ENCODE data around the gene ATP2A1.

ATP2A1 gene

DNA sequence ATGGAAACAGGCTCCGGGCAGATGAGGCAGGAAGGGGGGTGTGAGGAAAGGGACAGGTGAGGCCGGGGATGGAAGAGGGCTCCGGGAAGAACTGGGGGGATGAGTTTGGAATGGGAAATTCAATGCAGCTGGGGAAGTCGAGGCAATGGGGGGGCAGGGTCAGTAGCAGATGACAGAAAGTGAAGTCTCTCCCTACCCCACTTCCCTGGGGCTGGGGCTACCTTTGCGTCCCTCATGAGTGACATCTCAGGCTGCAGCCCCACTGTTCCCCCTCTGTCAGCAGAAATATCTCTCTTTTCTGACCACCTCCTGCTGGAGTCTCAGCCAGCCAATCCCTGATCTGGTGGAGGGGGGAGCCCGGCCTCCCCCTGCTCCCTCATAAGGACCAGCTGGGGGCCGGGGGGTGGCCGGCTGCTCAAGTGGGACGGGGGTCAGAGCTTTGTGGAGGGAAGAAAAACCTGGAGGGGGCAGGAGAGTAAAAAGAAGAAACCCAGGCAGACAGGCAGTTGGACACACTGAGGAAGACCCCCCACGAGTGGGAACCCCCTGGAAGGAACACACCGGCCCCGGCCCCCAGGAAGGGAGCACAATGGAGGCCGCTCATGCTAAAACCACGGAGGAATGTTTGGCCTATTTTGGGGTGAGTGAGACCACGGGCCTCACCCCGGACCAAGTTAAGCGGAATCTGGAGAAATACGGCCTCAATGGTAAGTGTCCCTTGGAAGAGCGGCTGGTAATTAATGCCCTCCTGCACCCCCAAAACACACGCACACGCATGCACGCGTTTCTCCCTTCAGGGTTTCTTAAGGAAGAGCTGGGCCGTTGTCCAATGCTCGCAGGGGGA lies at the start of gene ATP2A1:
Gene ATP2A1, plus strand, starts transcription at position 406 of the 844 bp plus-strand sequence. Its CDS starts 184 bp downstream, at position 590.
- no peak for DNase-seq

DNA sequence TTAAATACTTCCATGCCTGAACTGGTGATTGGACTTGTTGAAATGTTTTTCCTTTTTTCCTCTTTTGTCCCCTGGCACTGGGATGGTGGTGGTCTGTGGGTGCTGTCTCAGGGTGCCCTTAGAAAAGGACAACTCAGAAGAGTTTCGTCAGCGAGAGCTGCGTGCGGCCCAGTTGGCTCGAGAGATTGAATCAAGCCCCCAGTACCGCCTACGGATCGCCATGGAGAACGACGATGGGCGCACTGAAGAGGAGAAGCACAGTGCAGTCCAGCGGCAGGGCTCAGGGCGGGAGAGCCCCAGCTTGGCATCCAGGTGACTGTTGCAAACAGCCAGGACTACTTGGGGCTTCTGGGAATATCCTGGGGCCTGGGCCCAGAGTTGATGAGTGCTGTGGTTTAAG lies 48.5 kb upstream of the ATP2A1 start:
- DNase-seq = no peak

DNA sequence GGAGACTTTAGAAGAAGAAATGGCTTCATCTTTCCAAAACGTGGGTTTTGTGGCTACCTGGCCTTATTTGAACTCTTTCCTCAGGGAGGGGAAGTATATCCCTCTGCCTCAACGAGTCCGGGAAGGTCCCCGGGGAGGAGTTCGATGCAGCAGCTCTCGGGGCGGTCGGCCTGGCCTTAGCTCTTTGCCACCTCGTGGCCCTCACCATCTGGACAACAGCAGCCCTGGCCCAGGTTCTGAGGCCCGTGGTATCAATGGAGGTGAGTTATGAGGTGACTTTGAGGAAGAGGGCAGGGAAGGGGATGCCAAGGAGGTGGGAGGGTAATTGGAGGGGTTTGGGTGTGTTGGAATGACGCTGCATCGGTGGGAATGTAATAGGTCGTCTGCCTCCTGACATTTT lies 47.8 kb upstream of the ATP2A1 start:
- DNase-seq = no peak

DNA sequence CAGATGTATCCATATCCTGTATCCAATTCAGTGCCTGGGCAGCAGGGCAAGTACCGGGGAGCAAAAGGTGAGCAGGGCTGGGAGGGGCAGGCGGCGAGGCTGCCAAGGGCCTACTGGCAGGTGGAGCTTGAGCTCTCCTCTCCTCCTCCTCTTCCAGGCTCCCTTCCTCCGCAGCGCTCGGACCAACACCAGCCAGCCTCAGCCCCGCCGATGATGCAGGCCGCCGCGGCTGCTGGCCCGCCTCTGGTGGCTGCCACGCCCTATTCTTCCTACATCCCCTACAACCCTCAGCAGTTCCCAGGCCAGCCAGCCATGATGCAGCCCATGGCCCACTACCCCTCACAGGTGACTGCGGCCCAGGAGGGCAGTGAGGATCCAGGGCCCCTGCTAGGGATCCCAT lies 43.9 kb upstream of the ATP2A1 start:
- DNase-seq = no peak

DNA sequence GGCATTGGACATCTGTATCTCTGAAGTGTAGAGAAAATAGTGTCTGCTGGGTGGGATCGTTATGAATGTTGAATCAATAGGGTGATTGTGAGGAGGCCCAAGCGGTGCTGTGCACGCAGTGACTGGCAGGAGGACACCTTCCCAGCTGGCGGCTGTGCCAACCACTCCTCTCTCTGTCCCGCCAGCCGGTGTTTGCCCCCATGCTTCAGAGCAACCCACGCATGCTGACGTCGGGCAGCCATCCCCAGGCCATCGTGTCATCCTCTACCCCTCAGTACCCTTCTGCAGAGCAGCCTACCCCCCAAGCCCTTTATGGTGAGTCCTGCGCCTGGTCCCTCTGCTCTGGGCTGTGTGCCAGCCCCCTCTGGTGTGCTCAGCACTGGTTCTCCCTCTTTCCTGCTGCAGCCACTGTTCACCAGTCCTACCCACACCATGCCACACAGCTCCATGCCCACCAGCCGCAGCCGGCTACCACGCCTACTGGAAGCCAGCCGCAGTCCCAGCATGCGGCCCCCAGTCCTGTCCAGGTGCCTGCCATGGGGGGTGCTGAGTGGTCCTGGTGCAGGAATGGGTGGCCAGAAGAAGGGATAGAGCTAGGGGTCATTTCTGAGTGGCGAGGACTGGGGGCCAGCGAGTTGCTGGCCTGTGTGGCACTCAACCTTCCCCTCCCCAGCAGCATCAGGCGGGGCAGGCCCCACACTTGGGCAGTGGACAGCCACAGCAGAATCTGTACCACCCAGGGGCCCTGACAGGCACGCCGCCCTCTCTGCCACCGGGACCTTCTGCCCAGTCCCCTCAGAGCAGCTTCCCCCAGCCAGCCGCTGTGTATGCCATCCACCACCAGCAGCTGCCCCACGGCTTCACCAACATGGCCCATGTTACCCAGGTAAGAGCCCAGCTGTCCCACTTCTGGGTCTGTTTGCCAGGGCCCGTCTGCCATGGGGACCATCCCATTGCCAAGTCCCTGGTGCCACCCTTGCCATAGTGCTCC lies 43.1 kb upstream of the ATP2A1 start:
- DNase-seq = no peak

DNA sequence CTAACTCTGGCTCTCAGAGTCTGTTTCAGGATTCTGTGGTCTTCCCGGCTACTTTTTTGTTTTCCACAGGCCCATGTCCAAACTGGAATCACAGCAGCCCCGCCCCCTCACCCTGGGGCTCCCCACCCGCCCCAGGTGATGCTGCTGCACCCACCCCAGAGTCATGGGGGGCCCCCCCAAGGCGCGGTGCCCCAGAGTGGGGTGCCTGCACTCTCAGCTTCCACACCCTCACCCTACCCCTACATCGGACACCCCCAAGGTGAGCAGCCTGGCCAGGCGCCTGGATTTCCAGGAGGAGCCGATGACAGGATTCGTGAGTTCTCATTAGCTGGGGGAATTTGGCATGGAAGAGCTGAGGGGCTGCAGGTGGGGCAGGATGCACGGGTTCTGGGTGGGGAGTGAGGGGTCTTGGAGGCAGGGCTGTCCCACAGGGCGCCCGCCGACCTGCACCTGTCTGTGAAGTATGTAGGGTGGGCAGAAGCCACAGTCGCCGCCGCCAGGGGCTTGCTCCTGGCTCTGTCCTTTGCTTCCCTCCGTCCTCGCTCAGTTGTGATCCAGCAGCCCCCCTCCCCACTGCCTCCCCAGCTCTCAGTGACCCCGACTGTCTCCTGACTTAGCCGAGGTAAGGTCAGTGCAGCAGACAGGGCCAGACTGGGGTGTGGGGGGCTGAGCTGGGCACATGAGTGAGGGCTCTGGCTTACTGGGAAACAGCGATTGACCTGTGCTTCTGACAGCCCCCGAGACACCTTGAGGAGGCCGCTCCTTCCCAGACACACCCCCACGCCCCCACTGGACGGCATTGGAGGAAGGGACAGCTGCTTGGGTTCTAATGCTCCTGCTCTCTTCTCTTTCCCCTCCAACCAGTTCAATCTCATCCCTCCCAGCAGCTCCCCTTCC lies 42.2 kb upstream of the ATP2A1 start:
- no peak for DNase-seq

DNA sequence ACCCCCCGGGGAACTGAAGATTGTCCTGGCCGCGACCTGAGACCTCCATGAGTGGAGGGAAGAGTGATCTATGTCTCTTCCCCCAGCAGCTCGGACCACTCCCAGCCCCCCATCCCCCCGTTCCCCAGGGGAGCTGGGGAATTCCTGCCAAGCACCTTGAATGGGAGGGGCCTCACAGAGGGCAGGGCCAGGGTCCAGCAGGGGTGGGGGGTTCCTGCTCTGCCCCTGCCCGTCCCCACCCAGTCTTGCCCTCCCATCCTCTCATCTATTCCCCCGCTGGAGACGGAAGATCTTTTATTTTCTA lies 41.6 kb upstream of the ATP2A1 start:
- DNase-seq = no peak

DNA sequence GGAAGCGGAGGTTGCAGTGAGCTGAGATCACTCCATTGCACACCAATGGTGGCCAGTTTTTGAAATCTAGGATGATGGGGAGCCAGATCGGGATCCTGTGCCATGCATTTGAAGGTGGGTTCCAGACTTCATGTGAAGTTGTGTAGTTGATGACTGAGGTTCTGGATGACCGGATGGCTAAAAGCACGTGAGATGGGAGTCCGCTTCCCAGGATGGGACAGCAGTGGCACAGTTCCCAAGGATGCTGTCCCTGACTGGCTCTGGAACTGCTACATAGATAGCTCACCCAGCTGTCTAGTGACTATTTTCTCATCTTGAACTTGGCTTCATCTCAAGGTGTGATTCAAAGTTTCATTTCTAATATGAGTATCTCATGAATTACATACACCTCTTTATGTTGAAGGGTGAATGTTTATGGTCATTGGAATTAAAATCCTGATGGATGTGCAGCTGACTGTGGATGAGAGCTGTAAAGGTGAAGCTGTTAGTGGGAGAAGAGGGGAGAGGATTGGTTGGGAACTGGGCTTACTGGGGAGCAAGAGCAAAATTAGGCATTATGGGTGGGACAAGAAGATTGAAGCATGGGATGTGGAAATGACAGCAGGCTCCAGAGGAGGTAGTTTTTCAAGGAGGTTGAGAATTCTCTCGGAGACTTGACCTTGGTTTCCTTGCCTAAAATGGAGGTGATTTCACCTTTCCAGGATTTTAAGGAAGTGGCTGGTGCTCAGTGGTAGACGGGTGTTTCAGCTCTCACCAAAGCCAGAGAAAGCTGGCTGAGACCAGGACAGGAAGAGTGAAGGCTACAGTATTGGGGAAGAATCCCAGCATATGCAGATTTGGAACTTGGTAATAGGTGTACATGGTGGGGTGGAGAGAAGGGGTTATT lies 40.4 kb upstream of the ATP2A1 start:
- no peak for DNase-seq

DNA sequence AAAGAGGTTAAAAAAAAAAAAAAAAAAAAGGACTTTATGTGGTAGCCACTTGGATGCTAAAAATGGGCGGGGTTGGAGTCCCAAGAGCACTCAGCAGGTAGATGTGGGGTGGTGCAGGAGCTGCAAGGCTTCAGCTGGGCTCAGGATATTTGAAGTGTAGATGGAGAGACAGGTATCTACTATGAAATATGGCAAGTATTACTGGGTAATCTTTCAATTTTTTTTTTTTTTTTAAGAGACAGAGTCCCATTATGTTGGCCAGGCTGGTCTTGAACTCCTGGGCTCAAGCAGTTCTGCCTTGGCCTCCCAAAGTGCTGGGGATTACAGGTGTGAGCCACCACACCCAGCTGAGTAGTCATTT lies 39.8 kb upstream of the ATP2A1 start:
- no peak for DNase-seq

DNA sequence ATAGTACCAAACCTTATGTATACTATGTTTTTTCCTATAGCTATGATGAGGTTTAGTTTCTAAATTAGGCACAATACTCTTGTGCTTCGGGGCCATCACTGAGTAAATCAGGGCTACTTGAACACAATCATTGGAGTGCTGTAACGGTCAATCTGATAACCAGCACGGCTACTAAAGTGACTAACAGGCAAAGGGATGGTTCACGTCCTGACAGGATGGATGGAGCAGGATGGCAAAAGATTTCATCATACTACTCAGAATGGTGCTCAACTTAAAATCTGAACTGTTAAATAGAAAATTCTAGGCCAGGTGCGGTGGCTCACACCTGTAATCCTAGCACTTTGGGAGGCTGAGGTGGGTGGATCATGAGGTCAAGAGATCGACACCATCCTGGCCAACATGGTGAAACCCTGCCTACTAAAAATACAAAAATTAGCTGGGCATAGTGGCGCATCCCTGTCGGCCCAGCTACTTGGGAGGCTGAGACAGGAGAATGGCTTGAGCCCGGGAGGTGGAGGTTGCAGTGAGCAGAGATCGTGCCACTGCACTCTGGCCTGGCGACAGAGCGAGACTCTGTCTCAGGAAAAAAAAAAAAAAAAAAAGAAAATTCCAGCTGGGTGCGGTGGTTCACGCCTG lies 39.2 kb upstream of the ATP2A1 start:
- no peak for DNase-seq

DNA sequence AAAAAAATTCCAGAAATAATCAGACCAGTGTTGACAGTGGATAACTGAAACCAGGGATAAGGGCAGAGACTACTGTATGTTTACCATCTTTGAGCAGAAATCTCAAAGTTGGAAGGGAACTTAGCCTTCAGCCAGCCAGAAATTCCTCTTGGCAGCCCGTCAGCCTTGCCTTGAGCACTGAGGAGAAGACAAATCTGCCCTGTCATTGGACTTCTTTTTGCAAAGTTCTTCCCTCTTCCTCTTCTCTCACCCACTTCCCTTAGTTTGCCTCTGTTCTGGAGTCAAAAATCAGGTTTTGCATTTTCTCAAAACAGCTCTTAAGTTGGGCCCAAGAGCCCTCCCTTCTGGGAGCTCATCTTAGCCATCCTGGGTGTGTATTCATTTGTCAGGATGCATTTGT lies 38.4 kb upstream of the ATP2A1 start:
- no peak for DNase-seq

DNA sequence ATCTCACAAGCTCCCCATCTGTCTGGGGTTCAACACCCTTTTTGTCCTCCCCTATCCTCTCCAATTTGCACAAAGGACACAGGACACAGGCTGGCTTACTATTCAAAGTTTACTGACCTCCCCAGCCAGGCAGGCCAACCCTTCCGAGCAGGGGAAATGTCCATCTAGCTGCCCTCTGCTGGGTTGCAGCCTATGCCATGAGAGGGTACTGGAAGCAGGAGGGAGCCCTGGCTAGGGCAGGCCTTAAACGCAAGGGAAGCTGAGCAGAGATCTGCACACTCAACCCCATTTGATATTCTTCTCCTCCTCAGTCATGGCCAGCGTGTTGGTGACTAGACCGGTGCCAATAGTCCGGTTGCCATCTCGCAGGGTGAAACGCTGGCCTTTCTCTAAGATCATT lies 35.6 kb upstream of the ATP2A1 start:
- no peak for DNase-seq

DNA sequence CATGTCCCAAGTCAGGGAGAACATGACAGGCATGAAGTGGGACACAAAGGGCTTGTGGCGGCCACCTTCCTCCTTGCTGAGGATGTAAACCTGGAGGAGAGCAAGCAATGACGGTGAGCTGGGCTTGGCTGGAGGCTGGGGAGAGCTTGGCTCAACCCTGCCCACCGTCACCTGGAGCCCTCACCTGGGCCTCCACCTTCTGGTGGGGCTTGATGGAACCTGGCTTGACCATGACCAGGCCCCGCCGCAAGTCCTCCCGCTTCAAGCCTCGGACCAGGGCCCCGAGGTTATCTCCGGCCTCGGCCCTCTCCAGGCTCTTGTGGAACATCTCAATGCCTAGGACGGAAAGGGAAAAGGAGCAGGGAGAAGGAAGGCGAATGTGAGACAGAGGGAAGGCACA lies 34.5 kb upstream of the ATP2A1 start:
- DNase-seq = no peak

DNA sequence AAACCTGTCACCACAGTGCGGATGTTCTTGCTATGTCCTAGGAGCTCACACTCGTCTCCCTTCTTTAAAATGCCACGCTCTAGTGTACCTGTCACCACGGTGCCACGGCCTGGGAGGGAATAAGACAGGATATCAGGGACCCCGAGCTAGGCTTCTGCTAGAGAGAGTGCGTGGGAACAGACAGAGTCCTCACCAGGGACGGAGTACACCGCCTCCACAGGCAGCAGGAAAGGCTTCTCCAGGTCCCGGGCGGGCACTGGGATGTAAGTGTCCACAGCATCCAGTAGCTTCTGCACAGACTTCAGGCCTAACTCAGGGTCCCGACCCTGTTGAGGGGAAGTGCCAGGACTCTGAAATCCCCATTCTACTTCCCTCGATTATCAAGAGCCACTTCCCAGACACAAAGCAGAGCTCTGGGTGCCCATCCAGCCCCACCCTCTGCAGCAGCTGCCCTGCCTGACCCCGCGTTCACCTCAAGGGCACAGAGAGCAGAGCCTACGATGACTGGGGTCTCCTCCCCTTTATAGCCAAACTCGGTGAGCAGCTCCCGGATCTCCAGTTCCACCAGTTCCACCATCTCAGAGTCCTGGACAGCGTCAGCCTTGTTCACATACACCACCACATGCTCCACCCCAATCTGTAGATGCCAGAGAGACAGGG lies 33.9 kb upstream of the ATP2A1 start:
- no peak for DNase-seq

DNA sequence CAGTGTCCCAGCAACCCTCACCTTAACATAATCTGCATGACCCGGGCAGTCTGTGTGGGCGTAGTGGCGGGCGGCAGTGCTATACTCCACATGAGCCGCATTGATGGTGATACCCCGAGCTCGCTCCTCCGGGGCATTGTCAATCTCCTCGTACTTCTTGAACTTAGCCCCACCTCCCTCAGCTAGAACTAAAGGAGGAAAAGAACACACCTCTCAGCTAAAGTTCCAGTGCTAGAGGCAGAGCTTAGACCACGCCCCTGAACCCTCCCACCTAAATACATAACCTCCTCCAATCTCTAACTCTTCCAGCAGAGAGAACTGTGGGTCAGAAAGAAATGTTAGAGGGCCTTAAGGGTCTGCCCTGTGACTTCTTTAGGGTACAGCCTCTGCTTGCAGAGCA lies 33.0 kb upstream of the ATP2A1 start:
- peak; percentile 54 to 55 for DNase-seq

DNA sequence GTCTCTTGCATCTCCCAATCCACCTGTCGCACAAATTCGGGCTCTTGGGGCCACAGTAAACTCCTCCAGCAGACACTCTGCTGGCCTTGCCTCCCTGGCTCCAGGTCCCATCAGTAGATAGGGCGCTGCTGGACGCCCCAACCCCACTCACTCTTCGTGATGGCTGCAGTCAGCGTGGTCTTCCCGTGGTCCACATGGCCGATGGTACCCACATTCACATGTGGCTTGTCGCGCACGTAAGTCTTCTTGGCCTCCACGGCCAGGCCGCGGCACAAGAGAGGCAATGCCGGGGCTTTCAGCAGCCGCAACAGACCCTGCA lies 32.6 kb upstream of the ATP2A1 start:
- peak in 1 of 2 donors; percentile 34 for DNase-seq

DNA sequence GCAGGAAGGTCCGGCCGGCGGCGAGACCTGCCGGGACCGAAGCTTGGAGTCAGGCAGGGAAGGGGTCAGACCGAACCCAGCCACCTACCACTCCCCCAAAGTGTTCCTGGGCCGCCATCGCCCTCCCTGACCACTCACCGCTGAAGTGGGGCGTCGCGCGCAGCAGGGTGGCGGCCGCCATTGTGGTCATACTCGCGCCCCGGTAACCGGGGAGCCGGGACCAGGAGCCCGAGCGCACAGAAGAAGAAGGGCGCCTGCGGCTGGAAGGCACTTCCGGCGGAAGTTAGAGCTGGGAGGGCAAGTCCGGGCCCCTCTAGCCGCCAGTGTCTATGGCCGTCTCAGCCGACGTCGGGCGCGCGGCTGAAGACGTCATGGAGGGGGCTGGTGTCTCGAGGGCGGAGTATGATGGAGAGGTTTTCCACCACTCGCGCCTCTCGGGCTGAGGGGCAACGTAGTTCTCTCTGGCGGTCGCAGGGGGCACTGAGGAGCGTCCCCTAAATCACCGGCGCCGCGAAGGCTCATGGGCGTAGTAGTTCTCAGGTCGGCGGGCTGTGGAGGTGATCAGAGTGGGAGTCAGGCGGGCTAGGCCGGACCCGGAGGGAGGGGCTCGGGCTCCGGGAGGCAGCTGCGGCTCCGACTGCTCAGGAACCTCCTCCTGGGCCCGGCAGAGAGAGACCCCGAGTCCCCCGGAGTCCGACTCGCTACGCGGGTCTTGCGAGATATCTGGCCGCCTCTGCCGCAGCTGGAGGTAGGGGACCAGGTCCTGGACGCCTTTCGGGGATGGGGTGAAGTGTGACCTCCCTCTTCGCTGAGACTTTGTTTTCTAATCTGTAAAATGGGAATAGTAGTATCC lies 32.0 kb upstream of the ATP2A1 start, which contains the start of gene TUFM:
Gene TUFM, minus strand, starts transcription at position 269 of the 853 bp plus-strand sequence. Its CDS starts 79 bp downstream, at position 190.
- DNase-seq = peak; percentile 97 to 98

DNA sequence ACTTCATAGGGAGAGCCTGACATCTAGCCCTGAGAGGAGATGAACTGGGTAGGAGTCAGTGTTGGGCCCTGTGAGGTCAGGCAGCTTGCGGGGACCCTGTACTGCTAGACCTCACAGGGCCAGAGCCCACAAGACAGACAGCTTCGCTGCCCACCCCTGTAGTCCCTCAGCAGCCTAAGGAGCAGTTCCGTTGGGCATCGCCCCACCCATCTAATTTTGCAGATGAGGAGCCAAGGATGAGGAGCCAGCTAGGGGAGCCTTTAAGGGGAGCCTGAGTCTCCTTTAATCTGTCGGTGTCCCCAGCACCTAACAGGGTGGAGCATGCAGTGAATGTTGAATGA lies 31.4 kb upstream of the ATP2A1 start:
- no peak for DNase-seq

DNA sequence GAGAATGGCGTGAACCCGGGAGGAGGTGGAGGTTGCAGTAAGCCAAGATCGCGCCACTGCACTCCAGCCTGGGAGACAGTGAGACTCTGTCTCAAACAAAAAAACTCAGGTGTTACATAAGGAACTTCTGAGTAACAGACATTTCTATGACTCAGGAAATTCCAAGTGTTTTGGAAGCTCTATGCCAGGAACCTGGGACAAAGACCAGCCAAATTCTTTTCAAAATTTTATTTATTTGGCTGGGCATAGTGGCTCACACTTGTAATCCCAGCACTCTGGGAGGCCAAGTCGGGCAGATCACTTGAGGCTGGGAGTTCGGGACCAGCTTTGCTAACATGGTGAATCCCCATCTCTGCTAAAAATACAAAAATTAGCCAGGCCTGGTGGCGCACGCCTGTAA lies 19.9 kb upstream of the ATP2A1 start:
- no peak for DNase-seq

DNA sequence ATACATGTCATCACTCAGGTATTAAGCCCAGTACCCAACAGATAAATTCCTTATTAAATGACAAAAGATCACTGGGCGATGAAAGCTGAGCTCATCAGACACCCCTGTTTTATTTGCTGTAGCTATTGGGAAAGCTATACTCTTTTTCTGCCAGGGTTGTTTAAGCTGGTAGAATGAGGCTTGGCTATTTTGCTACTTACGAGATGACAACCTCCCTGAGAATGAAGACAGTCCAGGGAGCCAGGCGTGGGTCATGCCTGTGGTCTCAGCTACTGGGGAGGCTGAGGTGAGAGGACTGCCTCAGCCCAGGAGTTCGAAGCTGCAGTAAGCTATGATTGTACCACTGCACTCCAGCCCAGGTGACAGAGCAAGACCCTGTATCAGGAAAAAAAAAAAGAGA lies 19.0 kb upstream of the ATP2A1 start:
- DNase-seq = no peak

Measured in stimulated activated CD4-positive, alpha-beta T cell treated with anti-CD3 and anti-CD28 coated beads, Interleukin-2, amount 100 ng/mL, for 24 hours (primary cell).